Stimulated activated naive CD8-positive, alpha-beta T cell treated with anti-CD3 and anti-CD28 coated beads, Interleukin-15, Interleukin-2, amounts not matched to agents 100 ng/mL and 50 ng/mL, for 24 hours (primary cell): ENCODE results near the gene NUDT19.

Source experiments
- H3K27ac Mint-ChIP-seq: one replicate; pipeline ENCODE4 v1.8.0; 2021; ENCODE audit warnings: mild to moderate bottlenecking, mixed read lengths
- H3K27me3 Mint-ChIP-seq: one replicate; pipeline ENCODE4 v1.8.0; 2021; ENCODE audit warnings: mixed read lengths
- H3K36me3 Mint-ChIP-seq: one replicate; pipeline ENCODE4 v1.8.0; 2021; ENCODE audit warnings: low read depth, mixed read lengths
- H3K4me1 Mint-ChIP-seq: one replicate; pipeline ENCODE4 v1.8.0; 2021; ENCODE audit warnings: low read depth, mixed read lengths
- H3K4me3 Mint-ChIP-seq: one replicate; pipeline ENCODE4 v1.8.0; 2021; ENCODE audit warnings: mild to moderate bottlenecking, mixed read lengths
- H3K9me3 Mint-ChIP-seq: one replicate; pipeline ENCODE4 v1.8.0; 2021; ENCODE audit warnings: mixed read lengths

Gene NUDT19

GRCh38 chr19:32750441-32751055, 58.9 kb downstream of the NUDT19 start:
- H3K27ac Mint-ChIP-seq, result no peak overlapping the region
- no peaks in the 10 kb centered on the region for H3K9me3 Mint-ChIP-seq
- H3K36me3 Mint-ChIP-seq, result no peaks in the 10 kb centered on the region
- peaks cover 16% of the 10 kb centered on the region for H3K27me3 Mint-ChIP-seq
- no peak overlapping the region for H3K4me3 Mint-ChIP-seq
- peaks cover 6% of the 10 kb centered on the region for H3K4me1 Mint-ChIP-seq

GRCh38 chr19:32751066-32751465, 59.4 kb downstream of the NUDT19 start:
- Mint-ChIP-seq H3K4me1 (peaks cover 6% of the 10 kb centered on the region), H3K27me3 (peaks cover 19% of the 10 kb centered on the region), H3K4me3 (no peak overlapping the region)

GRCh38 chr19:32757189-32757588, 65.6 kb downstream of the NUDT19 start:
- no peak overlapping the region for H3K4me3 Mint-ChIP-seq
- peaks cover 6% of the 10 kb centered on the region for H3K36me3 Mint-ChIP-seq
- H3K4me1 Mint-ChIP-seq, result no peaks in the 10 kb centered on the region
- H3K9me3 Mint-ChIP-seq, result peaks cover 5% of the 10 kb centered on the region
- peaks cover 27% of the 10 kb centered on the region for H3K27me3 Mint-ChIP-seq
- H3K27ac Mint-ChIP-seq, result no peak overlapping the region

More at GRCh38 chr19:32751066-32751465, 59.4 kb downstream of the NUDT19 start:
- no peak overlapping the region for H3K27ac Mint-ChIP-seq
- no peaks in the 10 kb centered on the region for H3K36me3 Mint-ChIP-seq
- no peaks in the 10 kb centered on the region for H3K9me3 Mint-ChIP-seq
